NCI-H1092 (cell line): ENCODE data around the gene MUSK.
A peak's percentile ranks its signal among the peaks of the same experiment; 100 is the strongest.

Experiments used
- DNase-seq: peaks from one replicate; lab custom pipeline; 2025; lab: John Stamatoyannopoulos, UW

MUSK gene

GRCh38 chr9:110668570-110669167 is at the start of gene MUSK:
Gene MUSK (plus strand): TSS chr9:110668791. CDS start chr9:110668905, 114 bp downstream.
- DNase-seq: no peak

- no peak for DNase-seq
These were observed 48.8 kb upstream of the MUSK start for GRCh38 chr9:110619831-110620230.

- DNase-seq: no peak
These were observed 47.9 kb upstream of the MUSK start for GRCh38 chr9:110620726-110621125.

GRCh38 chr9:110622368-110622767 is 46.2 kb upstream of the MUSK start:
- DNase-seq: no peak

GRCh38 chr9:110623462-110624025 is 45.0 kb upstream of the MUSK start:
- DNase-seq: peak; percentile 43

- DNase-seq: no peak
These were observed 42.3 kb upstream of the MUSK start for GRCh38 chr9:110626101-110626829.

- DNase-seq: no peak
These were observed 33.0 kb upstream of the MUSK start for GRCh38 chr9:110635589-110635988.

- peak; percentile 23 for DNase-seq
These were observed 30.1 kb upstream of the MUSK start for GRCh38 chr9:110638381-110638954.

- no peak for DNase-seq
These were observed 27.9 kb upstream of the MUSK start for GRCh38 chr9:110640736-110641135.

GRCh38 chr9:110641293-110641692 is 27.3 kb upstream of the MUSK start:
- DNase-seq: no peak

GRCh38 chr9:110648696-110649095 is 19.9 kb upstream of the MUSK start:
- no peak for DNase-seq

- DNase-seq: no peak
These were observed 18.3 kb upstream of the MUSK start for GRCh38 chr9:110650261-110650660.

- no peak for DNase-seq
These were observed 17.6 kb upstream of the MUSK start for GRCh38 chr9:110650991-110651411.

- DNase-seq: no peak
These were observed 12.6 kb upstream of the MUSK start for GRCh38 chr9:110655754-110656641.

- DNase-seq: no peak
These were observed 8.6 kb upstream of the MUSK start for GRCh38 chr9:110659891-110660541.

- no peak for DNase-seq
These were observed 842 bp downstream of the MUSK start for GRCh38 chr9:110669433-110669832.

- no peak for DNase-seq
These were observed 3.3 kb downstream of the MUSK start for GRCh38 chr9:110671849-110672248.

- no peak for DNase-seq
These were observed 4.4 kb downstream of the MUSK start for GRCh38 chr9:110672873-110673510.

GRCh38 chr9:110687497-110687896 is 18.9 kb downstream of the MUSK start:
- no peak for DNase-seq

- DNase-seq: no peak
These were observed 19.7 kb downstream of the MUSK start for GRCh38 chr9:110688329-110688728.

GRCh38 chr9:110691002-110691549 is 22.5 kb downstream of the MUSK start:
- no peak for DNase-seq
